GM21526 (cell line): ENCODE measurements around the gene ZC2HC1B.
A peak's percentile ranks its signal among the peaks of the same experiment; 100 is the strongest.
"Not testable (repeated sequence)": the region's sequence is repeated elsewhere in the genome, so short reads cannot be mapped to it uniquely, and the experiment has no call there.

Source experiments
- ATAC-seq: cut with Tn5 transposase; IDR thresholded peaks from one replicate; pipeline ENCODE4 v1.9.1; 2021; ENCODE audit warnings: moderate library complexity; ENCODE audit not compliant: unreplicated experiment, low FRiP score

Gene ZC2HC1B

DNA sequence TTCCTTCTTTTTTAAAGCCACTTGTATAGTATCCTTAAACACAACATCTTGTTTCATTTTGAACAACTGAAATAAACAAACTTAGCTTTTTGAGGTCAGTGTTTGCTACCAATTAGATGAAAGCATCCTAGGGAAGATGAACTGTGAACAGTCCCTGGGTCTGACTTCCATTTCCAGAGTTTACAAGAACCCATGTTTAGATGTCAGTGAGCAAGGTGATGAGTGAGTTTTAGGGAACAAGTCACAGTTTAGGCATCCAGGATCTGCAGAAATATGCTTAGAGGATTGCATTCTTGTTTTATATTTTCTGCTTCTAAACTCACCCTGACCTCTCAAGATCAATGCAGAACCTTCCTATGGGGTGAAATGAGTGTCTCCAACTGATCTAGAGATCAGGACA is 3.0 kb downstream of the ZC2HC1B start:
- ATAC-seq = no peak

DNA sequence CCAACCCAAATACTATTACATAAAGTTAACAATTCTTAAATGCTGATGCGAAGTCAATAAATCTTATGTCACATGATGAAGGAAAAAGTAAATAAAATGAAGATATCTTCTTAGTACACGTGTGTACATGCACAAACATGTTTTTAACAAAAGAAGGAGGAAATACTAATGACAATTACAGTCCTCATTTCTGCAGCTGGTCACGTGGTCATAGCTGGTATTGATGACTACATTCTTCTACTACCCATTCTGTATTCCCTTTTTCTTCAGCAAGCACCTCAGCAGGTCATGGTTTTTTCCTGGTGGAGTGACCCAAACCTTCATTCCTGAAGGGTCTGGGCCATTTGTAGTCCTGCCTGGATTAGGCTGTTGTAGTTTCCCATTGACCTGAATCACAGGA is 4.5 kb downstream of the ZC2HC1B start:
- not testable (repeated sequence) for ATAC-seq

DNA sequence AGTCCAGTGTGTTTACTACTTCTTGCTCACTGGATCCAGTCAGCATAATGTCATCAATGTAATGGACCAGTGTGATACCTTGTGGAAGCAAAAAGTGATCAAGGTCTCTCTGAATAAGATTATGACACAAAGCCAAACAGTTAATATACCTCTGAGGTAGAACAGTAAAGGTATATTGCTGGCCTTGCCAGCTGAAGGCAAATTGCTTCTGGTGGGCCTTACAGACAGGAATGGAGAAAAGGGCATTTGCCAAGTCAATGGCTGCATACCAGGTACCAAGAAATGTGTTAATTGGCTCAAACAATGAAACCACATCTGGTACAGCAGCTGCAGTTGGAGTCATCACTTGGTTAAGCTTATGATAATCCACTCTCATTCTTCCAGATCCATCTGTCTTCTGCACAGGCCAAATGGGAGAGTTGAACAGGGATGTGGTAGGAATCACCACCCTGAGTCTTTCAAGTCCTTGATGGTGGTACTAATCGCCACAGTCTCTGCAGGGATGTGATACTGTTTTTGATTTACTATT is 7.0 kb downstream of the ZC2HC1B start:
- not testable (repeated sequence) for ATAC-seq

DNA sequence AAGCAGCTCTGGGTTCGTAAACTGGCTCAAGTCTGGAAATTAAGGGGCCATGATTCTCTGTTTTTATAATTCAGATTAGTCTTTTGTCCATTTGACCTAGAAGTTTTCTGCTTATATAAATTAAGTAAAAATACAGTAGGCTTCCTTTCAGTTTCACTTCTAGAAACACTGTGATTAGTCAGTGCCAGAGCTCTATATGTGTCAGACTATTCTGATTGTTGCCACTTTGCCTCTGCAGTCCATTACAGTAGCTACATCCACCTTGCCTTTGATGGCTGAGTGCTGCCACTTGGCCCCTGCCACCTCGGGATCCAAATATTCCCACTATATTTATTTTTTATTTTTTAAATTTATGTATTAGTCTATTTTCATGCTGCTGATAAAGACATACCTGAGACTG is 7.9 kb downstream of the ZC2HC1B start:
- peak; percentile 94 for ATAC-seq

DNA sequence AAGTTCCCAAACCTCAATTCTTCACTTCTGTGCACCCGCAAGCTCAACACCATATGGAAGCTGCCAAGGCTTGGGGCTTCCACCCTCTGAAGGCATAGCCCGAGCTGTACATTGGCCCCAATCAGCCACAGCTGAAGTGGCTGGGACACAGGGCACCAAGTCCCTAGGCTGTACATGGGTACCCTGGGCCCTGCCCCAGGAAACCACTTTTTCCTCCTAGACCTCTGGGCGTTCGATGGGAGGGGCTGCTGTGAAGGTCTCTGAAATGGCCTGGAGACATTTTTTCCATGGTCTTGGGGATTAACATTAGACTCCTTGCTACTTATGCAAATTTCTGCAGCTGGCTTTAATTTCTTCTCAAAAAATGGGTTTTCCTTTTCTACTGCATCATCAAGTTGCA is 9.3 kb downstream of the ZC2HC1B start:
- not testable (repeated sequence) for ATAC-seq

GRCh38 chr6:143874503-143874902 is 10.2 kb downstream of the ZC2HC1B start:
- ATAC-seq = not testable (repeated sequence)

DNA sequence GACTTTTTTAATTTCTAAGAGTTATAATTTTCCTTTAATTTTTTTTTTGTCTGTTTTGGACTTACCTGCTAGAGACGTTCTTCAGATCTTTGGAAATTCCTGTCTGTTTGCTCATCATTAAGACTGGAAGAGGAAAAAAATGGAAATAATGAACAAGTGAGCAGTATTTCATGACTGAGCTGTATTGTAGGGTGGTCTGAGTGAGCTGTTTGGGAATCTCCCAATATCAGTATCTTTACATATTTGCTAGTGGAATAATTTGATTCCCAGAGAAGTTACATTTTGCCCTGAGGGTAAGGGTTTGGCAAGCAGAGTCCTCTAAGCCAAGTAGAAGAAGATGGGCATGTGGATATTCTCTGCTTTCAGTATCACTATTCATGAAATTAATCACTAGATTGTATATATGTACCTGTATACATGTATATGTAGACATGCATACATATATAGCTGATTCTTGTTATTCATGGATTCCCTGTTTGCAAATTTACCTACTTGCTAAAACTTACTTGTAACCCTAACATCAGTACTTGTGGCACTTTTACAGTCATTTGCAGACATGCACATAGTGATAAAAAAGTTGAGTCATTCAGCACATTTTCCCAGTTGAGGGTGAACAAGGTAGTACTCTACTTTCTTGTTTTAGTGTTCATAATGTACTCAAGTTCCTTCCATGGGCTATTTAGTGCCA is 13.5 kb downstream of the ZC2HC1B start:
- ATAC-seq = no peak

DNA sequence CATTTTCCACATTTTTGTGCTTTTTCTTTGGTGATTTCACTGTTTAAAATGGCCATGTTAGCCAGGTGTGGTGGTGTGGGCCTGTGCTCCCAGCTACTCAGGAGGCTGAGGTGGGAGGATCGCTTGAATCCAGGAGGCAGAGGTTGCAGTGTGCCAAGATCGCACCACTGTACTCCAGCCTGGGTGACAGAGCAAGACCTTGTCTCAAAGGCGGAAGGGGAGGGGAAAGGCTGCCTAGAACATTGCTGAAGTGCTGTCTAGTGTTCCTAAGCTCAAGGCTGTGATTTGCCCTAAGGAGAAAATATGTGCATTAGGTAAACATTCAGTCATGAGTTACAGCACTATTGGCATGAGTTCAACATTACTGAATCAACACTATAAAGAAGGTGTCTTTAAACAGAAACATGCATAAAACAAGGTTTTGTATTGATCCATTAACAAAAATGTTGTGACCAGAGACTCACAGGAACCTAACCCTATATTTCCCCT is 14.0 kb downstream of the ZC2HC1B start:
- no peak for ATAC-seq

DNA sequence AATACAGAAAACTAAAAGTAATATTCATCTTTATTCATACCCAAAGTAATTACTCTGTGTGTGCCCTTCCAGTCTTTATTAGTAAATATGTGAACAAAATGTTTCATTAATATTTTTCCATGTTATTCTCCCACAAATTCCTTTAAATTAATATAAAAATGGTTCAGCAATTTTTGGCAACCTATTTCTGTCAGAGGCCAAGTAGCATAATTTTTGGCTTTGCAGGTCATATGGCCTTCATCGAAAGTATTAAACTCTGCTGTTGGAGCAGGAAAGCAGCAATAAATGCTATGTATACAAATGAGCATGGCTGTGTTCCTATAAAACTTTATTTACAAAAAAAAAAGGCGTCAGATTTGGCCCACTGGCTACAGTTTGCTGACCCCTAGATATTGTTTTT is 16.1 kb downstream of the ZC2HC1B start:
- no peak for ATAC-seq

DNA sequence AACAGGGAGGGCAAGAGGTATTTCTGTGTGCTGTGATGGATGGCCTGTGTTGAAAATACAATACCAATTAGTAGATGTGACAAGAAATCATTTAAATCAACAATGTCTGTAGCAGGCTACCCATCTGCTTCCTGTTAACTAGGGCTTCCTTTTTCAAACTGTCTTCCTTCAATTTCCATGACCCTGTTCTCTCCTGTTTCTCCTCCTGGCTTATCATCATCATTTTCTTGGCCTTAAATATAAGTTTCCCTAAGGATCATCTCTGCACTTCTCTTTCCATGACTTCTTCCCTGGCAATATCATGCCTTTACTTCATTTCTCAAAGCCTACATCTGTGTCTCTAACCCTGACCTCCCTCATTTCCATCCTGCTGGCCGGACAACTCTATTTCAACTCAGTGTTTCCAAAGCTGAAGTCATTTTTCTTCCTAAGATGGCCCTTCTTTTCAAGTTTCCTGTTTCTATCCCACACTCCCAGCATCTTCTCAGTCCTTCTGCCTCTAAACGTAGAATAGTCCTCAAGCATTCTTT is 18.2 kb downstream of the ZC2HC1B start:
- no peak for ATAC-seq

GRCh38 chr6:143884216-143884900 is 20.1 kb downstream of the ZC2HC1B start:
- ATAC-seq = no peak

- no peak for ATAC-seq
Measured at GRCh38 chr6:143885116-143885515, 20.8 kb downstream of the ZC2HC1B start.

DNA sequence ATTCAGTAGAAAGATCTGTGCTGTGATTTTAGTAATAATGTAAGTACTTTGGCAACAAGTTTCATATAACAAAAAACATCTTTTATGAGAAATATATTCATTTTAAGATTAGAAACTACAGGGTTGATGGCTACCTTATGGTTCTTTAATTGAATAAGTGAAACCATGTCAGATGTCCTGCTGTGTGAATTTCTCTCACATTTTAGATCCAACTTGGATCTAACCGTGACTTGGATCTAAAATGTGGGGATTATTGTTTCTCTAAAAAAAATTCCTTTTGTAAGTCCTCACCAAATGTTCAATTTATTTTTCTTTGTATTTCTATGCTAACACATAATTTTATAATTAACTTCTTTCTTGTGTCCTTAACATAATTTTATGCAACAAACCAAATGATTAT is 30.4 kb downstream of the ZC2HC1B start:
- no peak for ATAC-seq

GRCh38 chr6:143896126-143896860 is 32.0 kb downstream of the ZC2HC1B start:
- ATAC-seq = no peak

DNA sequence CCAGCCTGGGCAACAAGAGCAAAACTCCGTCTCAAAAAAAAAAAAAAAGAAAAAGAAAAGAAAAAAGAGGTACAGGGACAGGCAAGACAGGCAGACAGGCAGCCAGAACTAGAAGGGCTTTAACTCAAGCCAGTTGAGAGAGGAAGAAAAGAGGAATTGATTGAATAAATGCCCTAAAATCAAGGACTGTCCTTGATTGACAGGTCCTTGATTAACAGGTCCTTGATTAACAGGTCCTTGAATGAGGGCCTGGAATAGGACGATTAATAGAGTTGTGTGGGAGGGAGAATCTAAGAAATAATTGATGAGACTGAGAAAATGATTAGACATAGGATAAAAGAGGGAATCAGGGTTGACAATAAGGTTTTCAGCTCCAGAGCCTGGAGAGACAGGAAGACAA is 36.1 kb downstream of the ZC2HC1B start:
- ATAC-seq = no peak

- ATAC-seq = peak; percentile 97
Measured at GRCh38 chr6:143901885-143902750, 37.8 kb downstream of the ZC2HC1B start.

GRCh38 chr6:143902827-143903226 is 38.6 kb downstream of the ZC2HC1B start:
- no peak for ATAC-seq

- ATAC-seq = no peak
Measured at GRCh38 chr6:143911028-143911427, 46.8 kb downstream of the ZC2HC1B start.

GRCh38 chr6:143912671-143913070 is 48.4 kb downstream of the ZC2HC1B start:
- no peak for ATAC-seq

DNA sequence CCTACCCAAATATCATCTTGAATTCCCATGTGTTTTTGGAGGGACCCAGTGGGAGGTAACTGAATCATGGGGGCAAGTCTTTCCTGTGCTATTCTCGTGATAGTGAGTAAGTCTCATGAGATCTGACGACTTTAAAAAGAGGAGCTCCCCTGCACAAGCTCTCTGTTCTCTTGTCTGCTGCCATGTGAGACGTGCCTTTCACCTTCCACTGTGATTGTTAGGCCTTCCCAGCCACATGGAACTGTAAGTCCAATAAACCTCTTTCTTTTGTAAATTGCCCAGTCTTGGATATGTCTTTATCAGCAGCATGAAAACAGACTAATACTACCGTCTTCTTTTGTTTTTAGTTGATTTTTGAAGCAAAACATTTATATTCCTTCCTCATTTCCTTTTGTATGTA is 52.8 kb downstream of the ZC2HC1B start:
- not testable (repeated sequence) for ATAC-seq
